ENCODE measurements around the gene CDH4. TPM values are rescaled to one million over a fixed set of nuclear protein-coding genes. Genes with fewer than 3 reads are reported as not detected.

Gene CDH4
- total and polyA plus RNA-seq, 2 of the 8 experiments (the other 6 are each of a cell fraction or from before 2014, with no cell fraction given): 4.3 to 7.9 TPM

DNA sequence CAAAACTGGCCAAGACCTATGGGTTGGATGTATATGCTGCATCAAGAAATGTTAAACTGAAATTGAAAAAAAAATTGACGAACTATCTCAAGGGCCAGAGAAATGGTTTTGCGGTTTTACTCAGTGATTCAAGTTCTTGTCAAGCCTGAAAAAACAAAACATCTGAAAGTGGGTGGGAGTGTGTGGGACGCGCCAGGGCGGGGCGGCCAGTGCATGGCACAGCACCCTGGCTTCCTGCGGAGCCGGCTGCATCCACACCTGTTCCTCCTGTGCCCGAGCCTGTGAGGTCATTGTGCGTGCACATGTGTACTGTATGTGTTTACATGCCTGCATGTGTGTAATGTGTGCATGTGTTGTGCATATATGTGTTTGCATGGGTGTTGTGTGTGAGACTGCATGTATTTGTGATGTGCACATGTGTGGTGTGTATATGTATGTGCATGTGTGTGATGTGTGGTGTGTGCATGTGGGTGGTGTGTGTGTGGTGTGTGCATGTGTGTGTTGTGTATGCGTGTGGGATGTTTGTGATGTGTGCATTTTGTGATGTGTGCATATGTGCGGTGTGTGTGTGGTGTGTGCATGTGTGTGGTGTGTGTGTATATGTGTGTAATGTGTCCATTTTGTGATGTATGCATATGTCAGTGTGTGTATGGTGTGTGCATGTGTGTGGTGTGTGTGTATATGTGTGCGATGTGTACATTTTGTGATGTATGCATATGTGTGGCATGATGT is 59.8 kb downstream of the CDH4 start:
- Histone ChIP-seq H3K14ac (ENCODE audit: insufficient read length) (no peak overlapping the region), H4K20me1 (replicated peaks in 1 of 2; ENCODE audit: control insufficient read depth in 1 of 2, insufficient read depth in 2 of 2, low read length in 2 of 2) (peaks cover 0 to 16% of the 10 kb centered on the region in 2 experiments)
- DNase-seq (ENCODE audit: low read depth in 1 of 2, low spot score in 2 of 2): no peak
- TF ChIP-seq PHF8 (conservative IDR thresholded peaks at IDR 0.05; ENCODE audit: low read depth, low read length): no peak
- TF ChIP-seq CEBPB (IDR thresholded peaks at IDR 0.05; ENCODE audit: low read depth, low read length): no peak
- TF ChIP-seq GTF2F1 (IDR thresholded peaks at IDR 0.05; ENCODE audit: borderline replicate concordance, low read depth, low read length): no peak
- TF ChIP-seq KDM4A (IDR thresholded peaks at IDR 0.05; ENCODE audit: low read depth, low read length, severe bottlenecking): no peak
- TF ChIP-seq TAF1 (IDR thresholded peaks at IDR 0.05; ENCODE audit: low read depth, low read length): no peak
- TF ChIP-seq JUND (IDR thresholded peaks at IDR 0.05; ENCODE audit: low read length): no peak
- no peak for TF ChIP-seq SP4 (IDR thresholded peaks at IDR 0.05; ENCODE audit: low read length)
- TF ChIP-seq TEAD4 (IDR thresholded peaks at IDR 0.05; ENCODE audit: low read depth, low read length): no peak
- no peak for TF ChIP-seq BACH1 (IDR thresholded peaks at IDR 0.05; ENCODE audit: low read length)
- TF ChIP-seq, protein P1, sequence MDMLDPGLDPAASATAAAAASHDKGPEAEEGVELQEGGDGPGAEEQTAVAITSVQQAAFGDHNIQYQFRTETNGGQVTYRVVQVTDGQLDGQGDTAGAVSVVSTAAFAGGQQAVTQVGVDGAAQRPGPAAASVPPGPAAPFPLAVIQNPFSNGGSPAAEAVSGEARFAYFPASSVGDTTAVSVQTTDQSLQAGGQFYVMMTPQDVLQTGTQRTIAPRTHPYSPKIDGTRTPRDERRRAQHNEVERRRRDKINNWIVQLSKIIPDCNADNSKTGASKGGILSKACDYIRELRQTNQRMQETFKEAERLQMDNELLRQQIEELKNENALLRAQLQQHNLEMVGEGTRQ (IDR thresholded peaks at IDR 0.05; ENCODE audit: low read length): no peak
- no peak for TF ChIP-seq NRF1 (IDR thresholded peaks at IDR 0.05; ENCODE audit: low read depth, low read length)

More for the DNA sequence above, 59.8 kb downstream of the CDH4 start:
- Histone ChIP-seq H3K27me3 (replicated peaks in 1 of 4; ENCODE audit: control insufficient read depth in 3 of 4, extremely low read depth in 1 of 4, insufficient read depth in 3 of 4, low read length in 3 of 4) (peaks cover 0 to 2% (median 0%) of the 10 kb centered on the region in 4 experiments; a peak in 2 of 7 replicates), H3K23ac (ENCODE audit: insufficient read length) (peak overlapping the region; percentile 52), H3K9ac (replicated peaks in 1 of 4; ENCODE audit: extremely low read depth in 1 of 4, low read depth in 3 of 4, low read length in 3 of 4) (no peak overlapping the region), H4K8ac (ENCODE audit: extremely low read depth, insufficient read depth, low read length) (no peak overlapping the region; the same call in 1 of the 2 replicates), H3K79me2 (ENCODE audit: control insufficient read depth in 1 of 2, insufficient read depth in 2 of 2, low read length in 2 of 2) (no peaks in the 10 kb centered on the region), H2BK20ac (ENCODE audit: low read length) (no peak overlapping the region; the same call in 1 of the 2 replicates), H3K4me1 (replicated peaks in 1 of 4; ENCODE audit: control insufficient read depth in 3 of 4, insufficient read depth in 4 of 4, low read length in 3 of 4) (peaks cover 4 to 17% (median 12%) of the 10 kb centered on the region in 4 experiments), H2BK15ac (ENCODE audit: low read length) (0 out of 2 replicates have a peak overlapping the region, but pooled peaks have one; percentile 83), H3K23me2 (ENCODE audit: low read depth, low read length) (peaks cover 4% of the 10 kb centered on the region; the same call in 1 of the 2 replicates), H4K5ac (ENCODE audit: insufficient read length, low read depth, low read length) (no peak overlapping the region), H2AFZ (ENCODE audit: low read length) (no peak overlapping the region), H3K36me3 (ENCODE audit: control insufficient read depth in 2 of 4, insufficient read depth in 4 of 4, low read length in 3 of 4) (no peaks in the 10 kb centered on the region), H2BK120ac (replicated peaks; ENCODE audit: low read depth, low read length) (no peak overlapping the region), H3K4me2 (ENCODE audit: insufficient read depth in 1 of 2, low read depth in 2 of 2, low read length in 2 of 2) (no peak overlapping the region), H3K4me3 (ENCODE audit: extremely low read depth in 1 of 4, insufficient read depth in 2 of 4, low read depth in 3 of 4, low read length in 4 of 4) (no peak overlapping the region), H3K56ac (replicated peaks; ENCODE audit: insufficient read length, low read depth, low read length) (no peak overlapping the region), H3K9me3 (ENCODE audit: insufficient read depth in 2 of 2, low read depth in 1 of 2, low read length in 1 of 2) (no peaks in the 10 kb centered on the region), H4K91ac (replicated peaks; ENCODE audit: insufficient read length, low read length) (peak overlapping the region; percentile 56), H2BK5ac (ENCODE audit: low read depth, low read length) (0 out of 2 replicates have a peak overlapping the region, but pooled peaks have one; percentile 12), H2BK12ac (ENCODE audit: low read depth, low read length) (peak overlapping the region; percentile 11; the same call in 1 of the 2 replicates), H3K27ac (ENCODE audit: low read depth, low read length) (no peak overlapping the region), H3K18ac (ENCODE audit: extremely low read depth, low read length) (no peak overlapping the region; the same call in 1 of the 2 replicates), H3K79me1 (ENCODE audit: low read depth, low read length) (peaks cover 7% of the 10 kb centered on the region; the same call in 1 of the 2 replicates), H3K4ac (replicated peaks; ENCODE audit: insufficient read length, low read depth, low read length) (no peak overlapping the region), H2AK5ac (ENCODE audit: low read depth, low read length) (peak overlapping the region; percentile 77; the same call in 1 of the 2 replicates)
- POLR2A ChIA-PET (ENCODE audit: partially characterized antibody): no interaction called here
- 98% methylated on average over 13 of the region's 13 CpGs; no CpG with 5 or more reads in 1 of the 2 experiments for whole genome bisulfite sequencing, 2 experiments (ENCODE audit: extremely low coverage in 1 of 2, insufficient coverage in 1 of 2, insufficient read length in 1 of 2, insufficient replicate concordance in 2 of 2, low coverage in 1 of 2, low lambda C conversion rate in 2 of 2, missing lambda C conversion rate in 1 of 2)
- FAIRE-seq: no peak
- CTCF ChIA-PET (ENCODE audit: partially characterized antibody): interaction anchor here (0.6 kb wide), 1 partner anchor 39 kb away, joined by 3 read pairs; no protein-coding TSS in a partner anchor

Data from H1 (cell line).